Adipose tissue (tissue), 3 donors: Measurements from ENCODE around the gene TGIF2. TPM values are rescaled to one million over a fixed set of nuclear protein-coding genes. Genes with fewer than 3 reads are reported as not detected.
"Not testable (repeated sequence)": the region's sequence is repeated elsewhere in the genome, so short reads cannot be mapped to it uniquely, and the experiment has no call there.

Experiments used
- H3K27ac ChIP-seq: one replicate; pipeline ENCODE4 v1.5.1; 2013; ENCODE audit warnings: low read depth, low read length
- WGBS, 3 donors: extraction: QIAGEN DNeasy Blood & Tissue Kit; methylation state at CpG; one replicate each; pipeline ENCODE4 v1.1.7; 2013; 5-methylcytosine and 5-hydroxymethylcytosine counted together
- polyA plus RNA-seq, 3 donors: library from polyadenylated mRNA; stranded (reverse); fragments of 200-250 nt; gene quantifications; one replicate each; pipeline ENCODE4 v1.2.3, GENCODE V29; 2013
- donor health status: healthy with polysubstance abuse.
- donor health status: Bipolar disorder and iron deficiency.
- donor health status: healthy.

Gene TGIF2
- polyA plus RNA-seq, 3 donors = 6.3 to 7.3 (median 6.4) TPM

GRCh38 chr20:36632147-36632486 lies 58.7 kb downstream of the TGIF2 start:
- no peak overlapping the region for H3K27ac ChIP-seq
- 72 to 84% (median 80%) methylated on average over 3 of the region's 3 CpGs for WGBS, 3 donors

DNA sequence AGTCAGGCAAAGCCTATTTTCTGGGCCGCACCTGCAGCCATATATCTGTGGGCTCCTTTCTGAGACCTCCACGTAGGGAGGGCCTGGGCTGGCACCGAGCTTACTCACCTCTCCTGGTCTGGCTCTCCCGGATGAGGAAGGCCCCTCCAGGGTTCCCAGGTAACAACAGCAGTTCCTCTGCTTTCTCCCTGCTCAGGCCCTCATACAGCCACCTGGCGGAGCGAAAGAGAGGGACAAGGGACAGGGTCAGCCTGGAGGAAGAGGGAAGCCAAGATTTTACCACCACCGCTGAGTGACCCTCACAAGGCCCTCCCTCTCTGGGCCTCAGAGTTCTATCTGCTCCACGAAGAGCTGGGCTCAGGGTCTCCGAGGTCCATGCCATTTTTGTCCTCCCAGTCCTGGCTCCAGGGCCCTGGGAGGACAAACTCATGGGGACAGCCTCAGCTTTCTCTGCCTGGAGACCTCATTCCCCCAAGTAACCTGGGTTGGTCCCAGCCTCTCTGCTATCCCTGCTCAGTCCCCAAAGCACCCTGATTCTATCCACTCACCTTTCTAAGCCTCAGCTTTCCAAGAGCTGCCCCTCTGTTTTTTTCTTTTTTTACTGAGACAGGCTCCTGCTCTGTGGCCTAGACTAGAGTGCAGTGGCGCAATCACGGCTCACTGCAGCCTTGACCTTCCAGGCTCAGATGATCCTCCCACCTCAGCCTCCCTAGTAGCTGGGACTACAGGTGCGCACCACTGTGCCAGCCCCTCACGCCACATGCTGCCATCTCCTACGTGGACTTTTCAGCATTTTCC lies 59.3 kb downstream of the TGIF2 start:
- WGBS, 3 donors = 70 to 87% (median 86%) methylated on average over 12 to 14 of the region's 14 CpGs
- no peak overlapping the region for H3K27ac ChIP-seq

GRCh38 chr20:36633285-36633772 lies 59.9 kb downstream of the TGIF2 start:
- WGBS, 3 donors = 73 to 89% (median 78%) methylated on average over 8 to 9 of the region's 9 CpGs

GRCh38 chr20:36634342-36634741 lies 60.9 kb downstream of the TGIF2 start:
- 93 to 95% (median 95%) methylated on average over 11 of the region's 11 CpGs for WGBS, 3 donors
- H3K27ac ChIP-seq = no peak overlapping the region

More at GRCh38 chr20:36633285-36633772, 59.9 kb downstream of the TGIF2 start:
- no peak overlapping the region for H3K27ac ChIP-seq

DNA sequence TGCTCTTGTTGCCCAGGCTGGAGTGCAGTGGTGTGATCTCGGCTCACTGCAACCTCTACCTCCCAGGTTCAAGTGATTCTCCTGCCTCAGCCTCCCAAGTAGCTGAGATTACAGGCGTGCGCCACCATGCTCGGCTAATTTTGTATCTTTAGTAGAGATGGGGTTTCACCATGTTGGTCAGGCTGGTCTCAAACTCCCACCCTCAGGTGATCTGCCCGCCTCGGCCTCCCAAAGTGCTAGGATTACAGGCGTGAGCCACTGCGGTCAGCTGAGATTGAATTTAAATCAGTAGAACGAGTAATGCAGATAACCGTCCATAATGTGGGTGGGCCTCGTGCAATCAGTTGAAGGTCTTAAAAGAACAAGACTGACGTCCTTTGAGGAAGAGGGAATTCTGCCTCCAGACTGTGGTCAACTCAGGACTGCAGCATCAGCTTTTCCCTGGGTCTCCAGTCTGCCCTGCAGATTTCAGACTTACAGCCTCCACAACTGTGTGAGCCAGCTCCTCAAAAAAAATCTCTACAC lies 65.5 kb downstream of the TGIF2 start:
- WGBS, 3 donors = 87 to 94% (median 93%) methylated on average over 11 to 12 of the region's 12 CpGs
- H3K27ac ChIP-seq = not testable (repeated sequence)

DNA sequence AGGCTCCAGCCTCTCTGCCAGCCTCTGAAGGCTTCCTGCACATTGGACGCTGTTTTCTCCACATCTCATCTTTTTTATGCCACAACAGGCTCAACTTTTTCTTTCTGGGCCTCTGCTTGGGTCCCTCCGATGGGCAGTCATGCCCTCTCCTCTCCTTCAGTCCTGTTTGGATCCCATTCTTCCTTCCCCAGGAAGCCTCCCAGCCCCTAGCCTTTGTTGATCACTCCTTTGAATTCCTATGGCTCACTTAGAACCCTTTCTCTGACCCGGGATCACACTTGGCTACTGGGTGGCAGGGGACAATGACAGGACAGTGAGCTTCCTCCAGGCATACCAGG lies 68.1 kb downstream of the TGIF2 start:
- no peak overlapping the region for H3K27ac ChIP-seq
- 85 to 93% (median 89%) methylated on average over 3 of the region's 3 CpGs for WGBS, 3 donors

DNA sequence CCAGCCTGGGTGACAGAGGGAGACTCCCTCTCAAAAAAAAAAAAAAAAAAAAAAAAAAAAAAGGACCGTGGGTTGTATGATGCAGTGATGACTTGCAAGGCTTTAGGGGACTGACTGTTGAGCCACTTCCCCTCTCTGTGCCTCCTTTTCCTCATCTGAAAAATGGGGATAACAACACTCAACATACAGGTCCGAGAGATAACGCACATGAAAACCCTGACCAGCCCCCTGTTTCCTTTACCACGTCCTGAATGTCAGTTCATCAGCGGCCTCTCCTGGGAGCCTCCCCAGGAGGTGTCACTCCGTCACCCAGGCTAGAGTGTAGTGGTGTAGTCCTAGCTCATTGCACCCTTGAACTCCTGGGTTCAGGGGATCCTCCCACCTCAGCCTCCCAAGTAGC lies 68.7 kb downstream of the TGIF2 start:
- H3K27ac ChIP-seq = no peak overlapping the region
- WGBS, 3 donors = 67 to 84% (median 68%) methylated on average over 6 of the region's 6 CpGs

Other genes starting within 250 kb of the TGIF2 start
- 100 to 1,000 TPM in 2 of 3 donors, 10 to 100 TPM in 1; 19.9 to 327 (median 183) TPM for gene MYL9, start 32.1 kb upstream of the TGIF2 start, polyA plus RNA-seq
- 10 to 100 TPM; 56.1 to 97.0 (median 65.0) TPM for gene RAB5IF, start 32.2 kb downstream of the TGIF2 start, polyA plus RNA-seq
- gene SLA2, start 72.6 kb downstream of the TGIF2 start, polyA plus RNA-seq = under 1 TPM; 0.14 to 0.65 (median 0.22) TPM
- 10 to 100 TPM in 1 of 3 donors, 1 to 10 TPM in 2; 8.4 to 24.4 (median 9.0) TPM for gene NDRG3, start 172.5 kb downstream of the TGIF2 start, polyA plus RNA-seq
- 1 to 10 TPM; 2.7 to 8.2 (median 4.2) TPM for gene DSN1, start 200.2 kb downstream of the TGIF2 start, polyA plus RNA-seq